Epithelial cell of esophagus (primary cell): ENCODE results near the gene ARHGAP26.
"Not testable (repeated sequence)": the region's sequence is repeated elsewhere in the genome, so short reads cannot be mapped to it uniquely, and the experiment has no call there.

Experiments used
- DNase-seq: peaks from one replicate; pipeline ENCODE4 v3.0.0; 2010; ENCODE audit warnings: low read depth
- H3K4me3 ChIP-seq: 2 replicates; pipeline ENCODE4 v1.5.1; 2011; ENCODE audit warnings: mild to moderate bottlenecking, low read length, control low read depth
- TF ChIP-seq, protein P1 (sequence below): IDR thresholded peaks from 2 replicates; pipeline ENCODE4 v1.5.1; 2011; ENCODE audit warnings: low read depth, mild to moderate bottlenecking, low read length, control low read depth, inconsistent platforms; ENCODE audit not compliant: insufficient read depth; ENCODE audit errors: missing control alignments

The ARHGAP26 gene

DNA sequence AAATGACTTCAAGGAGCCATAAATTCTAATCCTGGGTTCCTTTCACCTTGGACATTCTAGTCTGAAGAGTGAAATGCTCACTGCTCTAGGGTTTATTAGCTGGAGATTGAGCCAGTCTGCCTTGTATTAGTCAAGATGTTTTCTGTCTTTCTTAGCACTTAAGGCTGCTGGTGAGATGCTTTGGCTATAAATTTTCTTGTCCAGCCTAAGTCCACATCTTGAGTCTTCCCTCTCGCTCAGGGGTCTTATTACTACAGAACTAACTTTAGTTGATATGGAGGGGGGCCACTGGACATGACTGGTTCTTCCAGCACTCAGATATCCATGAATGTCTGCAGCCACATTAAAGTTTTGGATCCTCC, 316.4 kb downstream of the ARHGAP26 start:
- no peak overlapping the region for H3K4me3 ChIP-seq
- TF ChIP-seq, protein P1, sequence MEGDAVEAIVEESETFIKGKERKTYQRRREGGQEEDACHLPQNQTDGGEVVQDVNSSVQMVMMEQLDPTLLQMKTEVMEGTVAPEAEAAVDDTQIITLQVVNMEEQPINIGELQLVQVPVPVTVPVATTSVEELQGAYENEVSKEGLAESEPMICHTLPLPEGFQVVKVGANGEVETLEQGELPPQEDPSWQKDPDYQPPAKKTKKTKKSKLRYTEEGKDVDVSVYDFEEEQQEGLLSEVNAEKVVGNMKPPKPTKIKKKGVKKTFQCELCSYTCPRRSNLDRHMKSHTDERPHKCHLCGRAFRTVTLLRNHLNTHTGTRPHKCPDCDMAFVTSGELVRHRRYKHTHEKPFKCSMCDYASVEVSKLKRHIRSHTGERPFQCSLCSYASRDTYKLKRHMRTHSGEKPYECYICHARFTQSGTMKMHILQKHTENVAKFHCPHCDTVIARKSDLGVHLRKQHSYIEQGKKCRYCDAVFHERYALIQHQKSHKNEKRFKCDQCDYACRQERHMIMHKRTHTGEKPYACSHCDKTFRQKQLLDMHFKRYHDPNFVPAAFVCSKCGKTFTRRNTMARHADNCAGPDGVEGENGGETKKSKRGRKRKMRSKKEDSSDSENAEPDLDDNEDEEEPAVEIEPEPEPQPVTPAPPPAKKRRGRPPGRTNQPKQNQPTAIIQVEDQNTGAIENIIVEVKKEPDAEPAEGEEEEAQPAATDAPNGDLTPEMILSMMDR, result no peak
- DNase-seq, result no peak

DNA sequence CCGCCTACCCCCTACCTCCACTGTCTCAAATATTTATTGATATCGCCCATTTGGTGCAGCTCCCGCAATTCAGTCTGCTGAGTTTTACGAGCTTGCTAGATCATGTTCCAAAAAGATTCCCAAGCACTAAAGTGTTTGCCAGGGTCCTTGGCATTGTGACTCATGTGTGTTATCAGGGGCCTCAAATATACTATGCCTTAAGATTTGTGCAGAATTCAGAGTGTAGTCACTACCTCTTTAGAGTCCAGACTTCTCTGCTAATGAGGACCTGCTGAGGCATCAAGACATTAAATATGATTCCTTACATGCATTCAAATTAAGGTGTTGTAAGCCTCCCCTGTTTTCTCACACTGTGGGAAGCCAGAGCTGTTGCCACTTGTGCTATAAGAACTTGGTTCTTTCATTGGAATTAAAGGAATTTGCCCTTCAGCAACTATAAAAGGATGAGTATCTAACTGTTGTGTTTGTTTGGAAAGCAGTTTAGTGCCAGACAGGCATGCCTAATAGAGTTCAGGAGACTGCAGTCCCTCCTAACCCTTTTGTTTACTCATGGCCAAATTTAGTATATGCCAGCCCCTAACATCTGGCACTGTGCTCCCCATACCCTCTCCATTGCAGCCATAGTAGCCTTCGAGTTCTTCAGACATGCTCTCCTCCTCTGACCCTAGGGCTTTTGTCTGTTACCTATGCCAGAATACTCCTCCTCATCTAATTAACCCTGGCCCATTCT, 316.9 kb downstream of the ARHGAP26 start:
- TF ChIP-seq, protein P1, result no peak
- no peak overlapping the region for H3K4me3 ChIP-seq
- peak; percentile 95 for DNase-seq

DNA sequence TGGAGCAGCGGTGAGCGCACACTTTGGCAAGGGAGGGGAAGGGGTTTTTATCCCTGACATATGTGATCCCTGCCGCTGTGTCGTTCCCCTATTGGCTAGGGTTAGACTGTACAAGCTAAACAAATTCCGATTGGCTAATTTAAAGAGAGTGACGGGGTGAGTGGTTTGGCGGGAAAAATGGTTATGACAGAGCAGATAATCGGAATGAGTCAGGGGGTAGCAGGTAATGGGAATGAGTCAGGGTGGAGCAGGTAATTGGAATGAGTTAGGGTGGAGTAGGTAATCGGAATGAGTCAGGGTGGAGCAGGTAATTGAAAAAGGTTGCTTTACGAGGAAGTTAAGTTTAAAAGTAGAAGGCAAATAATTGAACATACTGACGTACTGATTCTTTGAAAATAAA, 318.5 kb downstream of the ARHGAP26 start:
- DNase-seq, result peak; percentile 71
- H3K4me3 ChIP-seq, result not testable (repeated sequence)

DNA sequence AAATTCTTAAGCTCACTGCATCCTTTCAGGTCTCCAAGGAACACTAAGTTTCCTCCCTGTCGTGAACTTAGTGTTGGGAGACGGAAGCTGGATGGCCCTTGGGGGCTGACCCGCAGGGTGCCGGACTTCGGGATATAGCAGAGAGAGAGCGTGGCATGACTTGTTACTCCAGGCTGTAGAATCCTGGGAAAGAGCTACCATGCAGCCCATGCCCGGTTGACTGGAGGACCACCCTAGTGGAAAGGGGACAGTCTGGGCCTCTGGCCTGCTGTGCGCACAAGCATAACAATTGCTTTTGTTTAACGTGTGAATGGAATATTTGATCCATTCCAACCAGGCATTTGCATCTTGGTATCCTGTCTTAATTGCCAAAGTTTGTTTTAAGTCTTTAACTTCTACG, 319.9 kb downstream of the ARHGAP26 start:
- not testable (repeated sequence) for H3K4me3 ChIP-seq, DNase-seq

DNA sequence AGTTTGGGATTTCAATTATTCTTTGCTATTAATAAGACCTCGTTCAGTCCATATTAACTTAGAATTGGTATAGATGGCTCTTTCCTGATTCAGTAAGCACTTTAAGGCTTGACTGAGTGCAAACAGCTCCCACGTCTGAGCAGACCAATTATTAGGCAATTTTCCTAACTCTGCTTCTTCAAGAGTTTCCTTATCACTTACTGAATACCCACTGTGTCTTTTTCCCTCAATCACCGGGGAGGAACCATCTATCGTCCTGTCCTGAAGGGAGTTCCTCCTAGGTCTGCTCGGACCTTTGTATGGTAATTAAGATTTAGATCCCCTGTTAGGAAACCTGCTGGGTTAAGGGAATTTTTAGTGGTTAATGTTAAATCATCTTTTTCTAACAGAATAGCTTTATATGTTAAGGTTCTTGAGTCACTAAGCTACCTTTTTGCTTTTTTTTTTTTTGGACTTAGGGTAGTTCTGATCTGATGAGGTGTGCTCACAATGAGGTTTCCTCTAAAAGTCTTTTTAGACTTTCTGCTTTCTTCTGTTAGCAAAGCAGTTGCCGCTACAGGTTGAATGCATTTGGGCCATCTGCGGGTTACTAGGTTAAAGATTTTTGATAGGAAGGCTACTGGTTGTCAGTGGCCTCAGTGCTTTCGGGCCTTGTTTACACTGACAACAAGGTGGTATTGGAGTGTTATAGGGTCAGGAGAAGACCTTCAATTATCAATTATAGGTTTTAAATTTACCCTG, 322.7 kb downstream of the ARHGAP26 start:
- not testable (repeated sequence) for DNase-seq, H3K4me3 ChIP-seq

DNA sequence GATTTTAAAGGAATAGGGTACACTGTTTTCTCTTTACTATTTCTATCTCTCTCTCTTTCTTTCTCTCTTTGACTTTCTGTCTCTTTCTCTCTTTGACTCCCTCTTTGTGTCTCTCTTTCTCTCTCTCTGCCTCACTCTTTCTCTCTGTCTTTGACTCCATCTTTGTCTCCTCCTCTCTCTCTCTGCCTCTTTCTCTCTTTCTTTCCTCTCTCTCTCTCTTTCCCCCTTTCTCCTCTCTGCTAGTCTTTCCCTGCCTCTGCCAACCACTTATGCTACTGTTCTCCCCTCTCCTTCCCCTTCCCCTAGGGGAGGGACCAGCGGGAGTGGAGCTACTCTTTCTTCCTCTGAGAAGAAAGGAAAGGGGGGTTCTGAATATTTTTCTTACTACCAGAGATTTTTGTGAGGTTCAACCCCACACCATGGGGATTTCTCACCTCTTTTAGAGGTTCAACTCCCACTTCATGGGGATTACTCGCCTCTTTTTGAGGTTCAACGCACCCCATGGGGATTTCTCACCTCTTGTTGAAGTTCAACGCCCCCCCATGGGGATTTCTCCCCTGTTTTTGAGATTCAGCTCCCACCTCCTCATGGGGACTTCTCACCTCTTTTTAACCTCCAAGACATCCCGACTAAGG, 323.4 kb downstream of the ARHGAP26 start:
- TF ChIP-seq, protein P1, result no peak
- DNase-seq, result no peak
- no peak overlapping the region for H3K4me3 ChIP-seq

DNA sequence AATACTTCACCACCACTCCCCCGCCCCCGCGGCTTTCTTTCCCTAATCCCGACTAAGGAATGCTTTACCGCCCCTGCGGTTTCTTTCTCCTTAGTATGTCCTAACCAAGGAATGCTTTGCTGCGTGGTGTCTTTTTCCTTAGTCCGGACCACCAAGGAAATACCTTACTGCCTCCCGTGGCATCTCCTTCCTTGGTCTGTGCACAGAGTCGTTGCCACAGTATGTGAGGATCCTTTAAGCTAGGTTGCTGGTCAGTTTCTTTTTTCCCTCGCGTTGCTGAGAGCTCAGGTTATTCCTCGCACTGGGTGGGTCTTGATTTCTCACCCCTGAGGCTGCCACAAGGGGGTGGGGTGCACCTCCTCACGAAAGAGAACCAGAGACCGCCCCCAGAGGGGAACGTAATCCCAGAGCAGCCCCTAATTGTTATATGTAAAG, 323.9 kb downstream of the ARHGAP26 start:
- no peak overlapping the region for H3K4me3 ChIP-seq
- DNase-seq, result peak; percentile 56
- TF ChIP-seq, protein P1, result no peak

DNA sequence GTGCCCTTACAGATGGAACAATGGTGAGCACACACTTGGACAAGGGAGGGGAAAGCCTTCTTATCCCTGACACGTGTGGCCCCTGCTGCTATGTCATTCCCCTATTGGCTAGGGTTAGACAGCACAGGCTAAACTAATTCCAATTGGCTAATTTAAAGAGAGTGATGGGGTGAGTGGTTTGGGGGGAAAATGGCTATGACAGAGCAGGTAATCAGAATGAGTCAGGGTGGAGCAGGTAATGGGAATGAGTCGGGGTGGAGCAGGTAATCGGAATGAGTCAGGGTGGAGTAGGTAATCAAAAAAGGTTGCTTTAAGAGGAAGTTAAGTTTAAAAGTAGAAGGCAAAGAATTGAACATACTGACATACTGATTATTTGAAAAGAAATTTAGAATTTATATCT, 324.4 kb downstream of the ARHGAP26 start:
- H3K4me3 ChIP-seq, result not testable (repeated sequence)
- DNase-seq, result peak; percentile 82

DNA sequence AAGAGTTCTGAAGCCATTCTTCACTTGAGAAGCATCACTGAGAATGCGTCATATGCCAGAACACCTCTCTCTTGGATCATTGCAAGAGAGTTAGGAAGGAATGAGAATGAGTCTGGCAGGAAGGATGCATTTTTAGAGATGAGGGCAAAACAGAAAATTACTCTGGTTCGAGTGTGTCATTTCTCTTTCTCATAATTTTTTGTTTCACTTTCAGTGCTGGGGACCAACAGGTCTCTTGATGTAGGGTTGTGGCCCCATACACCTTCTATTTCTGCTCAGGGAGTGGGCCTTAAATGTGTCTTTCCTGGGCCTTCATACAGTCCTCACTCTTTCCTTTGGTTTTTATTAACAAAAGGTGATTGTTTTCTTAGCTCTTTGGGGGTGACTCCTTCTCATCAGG, 330.9 kb downstream of the ARHGAP26 start:
- TF ChIP-seq, protein P1, result no peak
- no peak for DNase-seq

More for the DNA sequence above, 330.9 kb downstream of the ARHGAP26 start:
- H3K4me3 ChIP-seq, result no peak overlapping the region
